A673 (cell line): ENCODE measurements around the gene REG4.

Experiments
- CTCF ChIP-seq: fragments of 300-800, 200-600 bp; sonication (generic); conservative IDR thresholded peaks from 2 replicates; pipeline ENCODE4 v1.5.1; 2017; ENCODE audit warnings: low read depth, mild to moderate bottlenecking, antibody characterized with exemption, low read length, moderate library complexity, mixed read lengths
- EZH2 ChIP-seq: fragments of 200-600 bp; sonication (generic); IDR thresholded peaks from 2 replicates; pipeline ENCODE4 v1.6.1; 2017; ENCODE audit warnings: borderline replicate concordance, low read depth, mild to moderate bottlenecking, mixed read lengths, antibody characterized with exemption, low read length; ENCODE audit not compliant: poor library complexity, severe bottlenecking

- TF ChIP-seq CTCF, result no peak
- TF ChIP-seq EZH2, result no peak
Observed at GRCh38 chr1:119805746-119806145, 5.5 kb downstream of the REG4 start.
